HG03378 (cell line): ENCODE measurements around the gene P2RX3.
A peak's percentile ranks its signal among the peaks of the same experiment; 100 is the strongest.
"Not testable (repeated sequence)": the region's sequence is repeated elsewhere in the genome, so short reads cannot be mapped to it uniquely, and the experiment has no call there.

Source experiments
- ATAC-seq: cut with Tn5 transposase; IDR thresholded peaks from one replicate; pipeline ENCODE4 v1.9.1; 2021; ENCODE audit warnings: mild to moderate bottlenecking, moderate library complexity; ENCODE audit not compliant: unreplicated experiment

The P2RX3 gene

DNA sequence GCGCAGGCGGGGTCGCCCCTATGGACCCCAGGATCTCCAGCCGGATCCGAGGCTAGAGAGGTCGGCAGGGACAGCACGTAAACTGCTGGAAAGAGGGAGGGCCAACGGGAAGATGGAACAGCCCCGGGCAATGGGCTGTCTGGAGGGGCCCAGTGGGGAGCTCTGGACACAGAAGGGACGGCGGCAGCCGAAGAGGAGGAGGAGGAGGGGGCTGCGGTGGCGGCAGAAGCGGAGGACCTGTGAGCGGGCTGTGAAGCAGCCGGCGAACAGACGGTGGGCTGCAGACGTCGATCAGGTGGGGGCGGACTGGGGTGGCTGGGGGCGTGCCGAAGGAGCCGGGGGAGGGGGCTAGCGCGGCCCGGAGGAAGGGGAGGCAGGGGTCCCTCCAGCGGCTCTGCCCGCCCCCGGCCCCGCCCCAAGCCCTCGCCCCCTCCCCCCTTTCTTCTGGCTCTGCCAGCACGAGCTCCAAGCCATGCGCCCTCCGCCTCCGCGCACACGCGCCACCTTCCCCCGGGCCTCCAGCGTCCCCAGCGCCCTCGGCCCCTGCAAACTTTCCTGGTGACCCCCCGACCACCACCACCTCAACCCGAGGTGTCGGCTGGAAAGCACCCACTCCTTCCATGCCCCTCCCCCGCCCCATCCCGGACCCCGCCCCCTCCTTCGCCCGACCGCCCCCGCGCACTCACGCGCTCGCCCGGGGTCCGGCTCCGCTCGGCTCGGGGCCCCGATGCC, 13.8 kb upstream of the P2RX3 start:
- no peak for ATAC-seq

GRCh38 chr11:57324886-57325734, 13.0 kb upstream of the P2RX3 start, which contains the start of gene TNKS1BP1:
Gene TNKS1BP1 (minus strand): TSS chr11:57324952. CDS start chr11:57321885, 3,067 bp downstream.
- peak; percentile 85 for ATAC-seq

DNA sequence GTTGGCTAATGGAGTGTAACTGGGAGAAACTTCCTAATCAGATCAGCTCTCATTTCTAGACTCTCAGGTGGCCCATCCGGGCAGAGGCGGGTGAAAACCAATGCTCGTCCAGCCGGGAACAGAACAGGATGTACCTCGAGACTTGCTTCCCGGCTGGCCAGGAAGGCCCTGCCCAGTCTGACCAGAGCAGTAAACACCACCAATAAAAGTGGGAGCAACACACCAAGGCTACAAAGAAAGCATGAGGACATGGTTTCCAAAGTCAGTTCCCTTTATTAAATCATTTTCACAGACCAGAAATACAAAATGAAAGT, 12.5 kb upstream of the P2RX3 start:
- no peak for ATAC-seq

- ATAC-seq = no peak
Observed at GRCh38 chr11:57327721-57328120, 10.4 kb upstream of the P2RX3 start.

GRCh38 chr11:57330029-57330428, 8.1 kb upstream of the P2RX3 start:
- ATAC-seq = no peak

- no peak for ATAC-seq
Observed at GRCh38 chr11:57331720-57332119, 6.4 kb upstream of the P2RX3 start.

GRCh38 chr11:57332694-57333440, 5.3 kb upstream of the P2RX3 start:
- ATAC-seq = no peak

DNA sequence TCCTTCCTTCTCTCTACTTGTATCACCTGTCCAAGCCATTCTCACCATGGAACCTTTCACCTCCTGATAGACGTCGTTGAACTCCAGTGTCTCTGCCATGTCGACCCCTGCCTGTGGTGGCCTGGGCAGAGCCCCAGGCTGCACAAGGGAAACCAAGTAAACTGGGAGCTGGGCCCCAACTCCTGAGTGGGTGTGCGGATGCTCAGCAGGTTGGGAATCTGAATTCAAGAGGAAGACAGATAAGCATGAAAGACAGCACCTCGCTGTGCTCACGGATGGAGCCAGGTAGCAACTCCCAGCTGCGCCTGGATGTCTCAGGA, 3.2 kb upstream of the P2RX3 start:
- peak; percentile 5 for ATAC-seq

GRCh38 chr11:57335343-57336110, 2.6 kb upstream of the P2RX3 start, which contains the start of gene SSRP1:
Gene SSRP1 (minus strand): TSS chr11:57335892. CDS start chr11:57335121, 771 bp downstream.
- ATAC-seq = peak; percentile 93

DNA sequence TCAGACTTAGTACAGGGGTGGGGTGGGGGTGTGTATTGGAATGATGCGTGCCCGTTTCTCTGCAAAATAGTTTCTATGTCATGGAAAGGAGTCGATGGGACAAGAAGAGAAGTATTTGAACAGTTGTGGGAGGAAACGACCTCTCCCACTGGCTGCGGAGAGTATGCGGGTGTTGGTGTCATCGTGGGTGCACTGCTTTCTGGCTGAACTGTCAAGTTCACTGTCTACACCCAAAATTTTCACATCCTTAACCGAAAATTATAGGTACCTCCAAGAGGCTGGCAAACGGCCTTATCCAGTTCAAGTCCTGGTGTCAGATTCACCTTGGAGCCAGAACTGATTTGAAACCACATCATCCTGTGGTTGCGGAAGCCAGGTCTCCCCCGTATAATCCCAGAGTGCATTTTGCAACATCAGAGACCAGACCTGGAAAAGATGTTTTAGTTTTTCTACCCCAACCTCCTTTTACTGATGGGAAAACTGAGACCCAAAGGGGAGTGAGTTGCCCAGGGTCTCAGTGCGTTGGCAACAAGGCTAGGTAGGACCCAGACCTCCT, 2.0 kb upstream of the P2RX3 start:
- no peak for ATAC-seq

- ATAC-seq = not testable (repeated sequence)
Observed at GRCh38 chr11:57336856-57337255, 1.3 kb upstream of the P2RX3 start.

DNA sequence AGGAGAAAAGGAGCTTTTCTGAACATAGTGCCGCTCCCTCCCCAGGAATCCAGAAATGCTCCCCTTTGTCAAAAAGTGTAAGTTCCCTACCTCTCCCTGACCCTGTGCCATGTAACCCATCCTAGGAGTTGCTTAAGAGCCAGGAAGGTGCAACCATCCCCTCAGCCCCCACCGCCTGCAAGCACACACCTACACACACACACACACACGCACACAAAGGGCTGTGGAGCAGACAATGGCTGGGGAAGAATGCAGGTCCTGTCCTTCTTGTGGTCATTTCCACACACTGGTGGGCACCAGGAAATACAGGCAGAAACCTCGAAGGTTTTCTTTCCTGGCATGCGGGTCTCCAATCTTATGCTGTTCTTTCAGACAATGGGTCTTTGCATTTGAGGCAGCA, 1.2 kb downstream of the P2RX3 start:
- no peak for ATAC-seq

DNA sequence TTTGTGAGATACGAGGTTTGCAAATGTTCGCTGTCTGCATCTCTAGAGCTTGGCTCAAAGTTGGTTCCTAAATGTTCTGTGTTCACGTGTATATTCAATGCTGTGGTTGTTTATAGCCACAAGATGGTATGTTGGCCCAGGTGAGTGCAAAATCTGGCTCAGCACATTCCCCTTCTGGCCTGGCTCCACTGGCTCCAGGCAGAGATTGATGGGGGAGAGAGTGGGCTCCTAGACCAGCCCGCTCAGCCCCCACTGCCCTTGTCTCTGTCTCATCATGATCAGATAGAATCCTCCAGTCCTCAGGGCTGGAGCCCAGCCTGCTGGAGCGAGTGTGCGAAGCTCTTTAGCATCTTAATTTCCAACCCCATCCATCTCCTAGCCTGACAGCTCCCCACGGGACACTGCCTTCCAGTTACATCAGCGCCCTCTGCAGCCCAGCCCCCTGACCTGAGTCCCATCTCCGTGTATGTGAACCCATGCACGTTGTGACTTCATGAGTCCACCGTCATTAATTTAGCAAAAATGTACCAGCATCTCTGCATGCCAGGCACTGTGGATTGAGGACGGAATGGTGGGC, 2.0 kb downstream of the P2RX3 start:
- no peak for ATAC-seq

- ATAC-seq = no peak
Observed at GRCh38 chr11:57341250-57341808, 3.2 kb downstream of the P2RX3 start.

DNA sequence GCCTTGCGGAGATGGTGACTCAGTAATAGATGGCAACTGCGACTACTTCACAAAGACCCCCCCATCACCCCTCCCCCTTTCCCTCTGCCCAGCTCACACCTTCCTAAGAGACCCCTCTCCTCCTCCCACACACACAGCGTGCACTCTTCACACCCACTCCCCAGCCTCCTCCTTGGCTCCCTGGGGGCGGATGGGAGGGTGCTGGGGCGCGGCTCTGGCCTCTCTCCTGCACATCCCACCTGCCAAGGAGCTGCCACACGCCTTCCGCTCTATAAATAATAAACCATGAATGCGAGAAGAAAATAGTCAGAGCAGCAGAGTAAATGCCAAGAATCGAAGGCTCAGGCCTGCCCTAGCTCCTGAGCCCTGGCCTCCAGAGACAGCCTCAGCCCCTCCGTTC, 4.5 kb downstream of the P2RX3 start:
- ATAC-seq = no peak

- no peak for ATAC-seq
Observed at GRCh38 chr11:57343825-57344224, 5.7 kb downstream of the P2RX3 start.

DNA sequence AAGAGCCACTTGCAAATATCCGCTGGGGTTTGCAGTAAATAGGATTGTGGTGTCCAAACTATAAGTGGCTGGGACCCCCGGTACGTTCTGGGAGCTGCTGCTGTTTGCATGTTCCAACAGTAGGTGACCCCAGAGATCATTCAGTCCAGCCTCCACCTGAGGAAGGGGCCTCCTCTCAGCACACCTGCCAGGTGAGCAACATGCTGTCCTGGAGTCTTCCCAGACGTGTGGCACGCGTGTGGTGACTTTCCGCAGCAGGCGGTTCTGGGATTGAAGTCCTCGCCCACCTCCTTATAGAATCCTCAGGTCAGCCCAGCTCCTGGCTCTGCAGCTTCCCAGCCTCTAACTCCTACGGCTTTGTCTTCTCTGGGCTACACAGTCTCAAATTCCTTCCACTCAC, 6.7 kb downstream of the P2RX3 start:
- ATAC-seq = no peak

- no peak for ATAC-seq
Observed at GRCh38 chr11:57345555-57346211, 7.5 kb downstream of the P2RX3 start.

- no peak for ATAC-seq
Observed at GRCh38 chr11:57347336-57347735, 9.2 kb downstream of the P2RX3 start.
